ENCODE data around the gene KLHL8.
"Not testable (repeated sequence)": the region's sequence is repeated elsewhere in the genome, so short reads cannot be mapped to it uniquely, and the experiment has no call there.

The KLHL8 gene

GRCh38 chr4:87228262-87228860 is 7.9 kb upstream of the KLHL8 start:
- Histone ChIP-seq H3K4me1 (ENCODE audit: insufficient read depth, low read length) (no peaks in the 10 kb centered on the region), H3K9ac (ENCODE audit: low read depth, low read length) (no peak overlapping the region), H3K27ac (ENCODE audit: low read depth, low read length) (no peak overlapping the region), H3K9me3 (ENCODE audit: insufficient read depth, low read depth, low read length) (no peaks in the 10 kb centered on the region), H3K36me3 (ENCODE audit: insufficient read depth, low read length) (no peaks in the 10 kb centered on the region), H3K27me3 (ENCODE audit: insufficient read depth, low read length) (no peaks in the 10 kb centered on the region), H3K4me3 (ENCODE audit: low read length) (no peak overlapping the region)
- WGBS: 91% methylated on average over 2 of the region's 2 CpGs

GRCh38 chr4:87227751-87228151 is 7.3 kb upstream of the KLHL8 start:
- Histone ChIP-seq H3K27ac (ENCODE audit: low read depth, low read length) (no peak overlapping the region), H3K36me3 (ENCODE audit: insufficient read depth, low read length) (no peaks in the 10 kb centered on the region), H3K9ac (ENCODE audit: low read depth, low read length) (no peak overlapping the region), H3K4me1 (ENCODE audit: insufficient read depth, low read length) (no peaks in the 10 kb centered on the region), H3K4me3 (ENCODE audit: low read length) (no peak overlapping the region), H3K27me3 (ENCODE audit: insufficient read depth, low read length) (no peaks in the 10 kb centered on the region), H3K9me3 (ENCODE audit: insufficient read depth, low read depth, low read length) (no peaks in the 10 kb centered on the region)
- WGBS: no CpG with 5 or more reads among the region's 1 CpG

- H3K9ac ChIP-seq (ENCODE audit: low read depth, low read length): no peak overlapping the region
- H3K27ac ChIP-seq (ENCODE audit: low read depth, low read length): no peak overlapping the region
- 91% methylated on average over 4 of the region's 5 CpGs for WGBS
- H3K4me1 ChIP-seq (ENCODE audit: insufficient read depth, low read length): no peaks in the 10 kb centered on the region
- H3K27me3 ChIP-seq (ENCODE audit: insufficient read depth, low read length): no peaks in the 10 kb centered on the region
- H3K4me3 ChIP-seq (ENCODE audit: low read length): no peak overlapping the region
- no peaks in the 10 kb centered on the region for H3K36me3 ChIP-seq (ENCODE audit: insufficient read depth, low read length)
- no peaks in the 10 kb centered on the region for H3K9me3 ChIP-seq (ENCODE audit: insufficient read depth, low read depth, low read length)
These were observed 5.5 kb upstream of the KLHL8 start for GRCh38 chr4:87225936-87226335.

- no peaks in the 10 kb centered on the region for H3K4me1 ChIP-seq (ENCODE audit: insufficient read depth, low read length)
- H3K4me3 ChIP-seq (ENCODE audit: low read length): no peak overlapping the region
- H3K9ac ChIP-seq (ENCODE audit: low read depth, low read length): no peak overlapping the region
- 91% methylated on average over 9 of the region's 10 CpGs for WGBS
- H3K27me3 ChIP-seq (ENCODE audit: insufficient read depth, low read length): 0 out of 2 replicates have a peak, but pooled peaks cover under 1% of the 10 kb centered on the region
- no peaks in the 10 kb centered on the region for H3K9me3 ChIP-seq (ENCODE audit: insufficient read depth, low read depth, low read length)
- H3K36me3 ChIP-seq (ENCODE audit: insufficient read depth, low read length): no peaks in the 10 kb centered on the region
- H3K27ac ChIP-seq (ENCODE audit: low read depth, low read length): no peak overlapping the region
These were observed 3.9 kb upstream of the KLHL8 start for GRCh38 chr4:87224141-87224923.

GRCh38 chr4:87219632-87220093 is 755 bp downstream of the KLHL8 start:
- peak overlapping the region; percentile 89 for H3K27ac ChIP-seq (ENCODE audit: low read depth, low read length)
- 0 out of 2 replicates have a peak, but pooled peaks cover 2% of the 10 kb centered on the region for H3K27me3 ChIP-seq (ENCODE audit: insufficient read depth, low read length)
- H3K4me3 ChIP-seq (ENCODE audit: low read length): peak overlapping the region; percentile 98
- H3K9ac ChIP-seq (ENCODE audit: low read depth, low read length): peak overlapping the region; percentile 95
- no peaks in the 10 kb centered on the region for H3K4me1 ChIP-seq (ENCODE audit: insufficient read depth, low read length)
- H3K9me3 ChIP-seq (ENCODE audit: insufficient read depth, low read depth, low read length): no peaks in the 10 kb centered on the region
- no peaks in the 10 kb centered on the region for H3K36me3 ChIP-seq (ENCODE audit: insufficient read depth, low read length)
- WGBS: under 1% methylated on average over 40 of the region's 40 CpGs

GRCh38 chr4:87217235-87217763 is 3.1 kb downstream of the KLHL8 start:
- not testable (repeated sequence) for H3K9ac ChIP-seq (ENCODE audit: low read depth, low read length); H3K4me1 ChIP-seq (ENCODE audit: insufficient read depth, low read length); H3K9me3 ChIP-seq (ENCODE audit: insufficient read depth, low read depth, low read length); H3K36me3 ChIP-seq (ENCODE audit: insufficient read depth, low read length); H3K27ac ChIP-seq (ENCODE audit: low read depth, low read length); H3K4me3 ChIP-seq (ENCODE audit: low read length); H3K27me3 ChIP-seq (ENCODE audit: insufficient read depth, low read length)
- 93% methylated on average over 5 of the region's 6 CpGs for WGBS

GRCh38 chr4:87216469-87216868 is 3.9 kb downstream of the KLHL8 start:
- Histone ChIP-seq H3K27ac (ENCODE audit: low read depth, low read length) (no peak overlapping the region), H3K4me3 (ENCODE audit: low read length) (no peak overlapping the region), H3K9me3 (ENCODE audit: insufficient read depth, low read depth, low read length) (no peaks in the 10 kb centered on the region), H3K4me1 (ENCODE audit: insufficient read depth, low read length) (no peaks in the 10 kb centered on the region), H3K36me3 (ENCODE audit: insufficient read depth, low read length) (no peaks in the 10 kb centered on the region), H3K9ac (ENCODE audit: low read depth, low read length) (no peak overlapping the region), H3K27me3 (ENCODE audit: insufficient read depth, low read length) (0 out of 2 replicates have a peak, but pooled peaks cover 2% of the 10 kb centered on the region)
- 90% methylated on average over 1 of the region's 1 CpG for WGBS

GRCh38 chr4:87213421-87214075 is 6.9 kb downstream of the KLHL8 start:
- Histone ChIP-seq H3K27ac (ENCODE audit: low read depth, low read length) (no peak overlapping the region), H3K4me3 (ENCODE audit: low read length) (no peak overlapping the region), H3K9ac (ENCODE audit: low read depth, low read length) (no peak overlapping the region), H3K27me3 (ENCODE audit: insufficient read depth, low read length) (no peaks in the 10 kb centered on the region), H3K9me3 (ENCODE audit: insufficient read depth, low read depth, low read length) (no peaks in the 10 kb centered on the region), H3K4me1 (ENCODE audit: insufficient read depth, low read length) (no peaks in the 10 kb centered on the region), H3K36me3 (ENCODE audit: insufficient read depth, low read length) (no peaks in the 10 kb centered on the region)
- WGBS: 94% methylated on average over 5 of the region's 5 CpGs

- Histone ChIP-seq H3K36me3 (ENCODE audit: insufficient read depth, low read length) (no peaks in the 10 kb centered on the region), H3K4me3 (ENCODE audit: low read length) (no peak overlapping the region), H3K9me3 (ENCODE audit: insufficient read depth, low read depth, low read length) (no peaks in the 10 kb centered on the region), H3K9ac (ENCODE audit: low read depth, low read length) (no peak overlapping the region), H3K4me1 (ENCODE audit: insufficient read depth, low read length) (no peaks in the 10 kb centered on the region), H3K27ac (ENCODE audit: low read depth, low read length) (no peak overlapping the region), H3K27me3 (ENCODE audit: insufficient read depth, low read length) (no peaks in the 10 kb centered on the region)
- 90% methylated on average over 5 of the region's 5 CpGs for WGBS
These were observed 9.0 kb downstream of the KLHL8 start for GRCh38 chr4:87211249-87211952.

- WGBS: 92% methylated on average over 5 of the region's 6 CpGs
- H3K9me3 ChIP-seq (ENCODE audit: insufficient read depth, low read depth, low read length): no peaks in the 10 kb centered on the region
- no peak overlapping the region for H3K4me3 ChIP-seq (ENCODE audit: low read length)
- no peaks in the 10 kb centered on the region for H3K36me3 ChIP-seq (ENCODE audit: insufficient read depth, low read length)
- H3K27me3 ChIP-seq (ENCODE audit: insufficient read depth, low read length): no peaks in the 10 kb centered on the region
- H3K9ac ChIP-seq (ENCODE audit: low read depth, low read length): no peak overlapping the region
- no peaks in the 10 kb centered on the region for H3K4me1 ChIP-seq (ENCODE audit: insufficient read depth, low read length)
- H3K27ac ChIP-seq (ENCODE audit: low read depth, low read length): no peak overlapping the region
These were observed 10.7 kb downstream of the KLHL8 start for GRCh38 chr4:87209696-87210095.

Measured in HUES64 (cell line).